Astrocyte (in vitro differentiated cells and primary cell): ENCODE data around the gene TTC23. TPM values are rescaled to one million over a fixed set of nuclear protein-coding genes. Genes with fewer than 3 reads are reported as not detected.

Experiments
- DNase-seq: peaks from one replicate; pipeline ENCODE4 v3.0.0-alpha.2; 2010; ENCODE audit warnings: low read depth
- FAIRE-seq: peaks from 2 replicates; lab custom pipeline; 2011; peaks lifted over from hg19 to GRCh38; lab: Jason Lieb, UNC
- H2AFZ ChIP-seq: 2 replicates; pipeline ENCODE4 v1.6.0; 2012; ENCODE audit warnings: low read depth, low read length, inconsistent platforms
- H3K27ac ChIP-seq: 2 replicates; pipeline ENCODE4 v1.5.1; 2011; ENCODE audit warnings: low read depth, low read length, inconsistent platforms
- H3K27me3 ChIP-seq: 2 replicates; pipeline ENCODE4 v1.6.0; 2011; ENCODE audit warnings: low read length, inconsistent platforms; ENCODE audit not compliant: insufficient read depth
- H3K36me3 ChIP-seq: 2 replicates; pipeline ENCODE4 v1.5.1; 2011; ENCODE audit warnings: low read length, inconsistent platforms; ENCODE audit not compliant: insufficient read depth
- H3K4me1 ChIP-seq: 2 replicates; pipeline ENCODE4 v1.5.1; 2011; ENCODE audit warnings: low read length, inconsistent platforms; ENCODE audit not compliant: insufficient read depth
- H3K4me2 ChIP-seq: 2 replicates; pipeline ENCODE4 v1.6.0; 2012; ENCODE audit warnings: low read length, inconsistent platforms
- H3K4me3 ChIP-seq: 2 replicates; pipeline ENCODE4 v1.5.1; 2011; ENCODE audit warnings: low read depth, mild to moderate bottlenecking, low read length, inconsistent platforms; ENCODE audit not compliant: insufficient read depth
- H3K79me2 ChIP-seq: 2 replicates; pipeline ENCODE4 v1.6.0; 2012; ENCODE audit warnings: mild to moderate bottlenecking, low read length, inconsistent platforms; ENCODE audit not compliant: insufficient read depth
- H3K9ac ChIP-seq: 2 replicates; pipeline ENCODE4 v1.6.0; 2012; ENCODE audit warnings: mild to moderate bottlenecking, low read length, inconsistent platforms
- H3K9me3 ChIP-seq: 2 replicates; pipeline ENCODE4 v1.5.1; 2012; ENCODE audit warnings: low read depth, mild to moderate bottlenecking, low read length, inconsistent platforms; ENCODE audit not compliant: insufficient read depth
- H4K20me1 ChIP-seq: 2 replicates; pipeline ENCODE4 v1.6.0; 2012; ENCODE audit warnings: low read length, inconsistent platforms; ENCODE audit not compliant: insufficient read depth
- H3K27ac Mint-ChIP-seq: one replicate; pipeline ENCODE4 v1.8.0; 2021; ENCODE audit warnings: mild to moderate bottlenecking, mixed read lengths; ENCODE audit not compliant: unreplicated experiment
- H3K27me3 Mint-ChIP-seq: one replicate; pipeline ENCODE4 v1.8.0; 2021; ENCODE audit warnings: low read depth, mixed read lengths; ENCODE audit not compliant: unreplicated experiment
- H3K36me3 Mint-ChIP-seq: one replicate; pipeline ENCODE4 v1.8.0; 2021; ENCODE audit warnings: low read depth, mixed read lengths; ENCODE audit not compliant: unreplicated experiment
- H3K4me1 Mint-ChIP-seq: one replicate; pipeline ENCODE4 v1.8.0; 2021; ENCODE audit warnings: low read depth, mixed read lengths; ENCODE audit not compliant: unreplicated experiment
- H3K4me3 Mint-ChIP-seq: one replicate; pipeline ENCODE4 v1.8.0; 2021; ENCODE audit warnings: mild to moderate bottlenecking, moderate library complexity, mixed read lengths; ENCODE audit not compliant: unreplicated experiment
- H3K9me3 Mint-ChIP-seq: one replicate; pipeline ENCODE4 v1.8.0; 2021; ENCODE audit warnings: mild to moderate bottlenecking, mixed read lengths; ENCODE audit not compliant: unreplicated experiment
- CTCF ChIP-seq: IDR thresholded peaks from 2 replicates; pipeline ENCODE4 v1.5.1; 2011; ENCODE audit warnings: low read depth, mild to moderate bottlenecking, inconsistent platforms, low read length, moderate library complexity; ENCODE audit not compliant: insufficient read depth
- EZH2 ChIP-seq: IDR thresholded peaks from 2 replicates; pipeline ENCODE4 v1.6.1; 2012; ENCODE audit warnings: mild to moderate bottlenecking, low read length, inconsistent platforms; ENCODE audit not compliant: insufficient read depth
- total RNA-seq: library from RNA; stranded (reverse); gene quantifications from 2 replicates; pipeline ENCODE4 v1.2.1, GENCODE V29; 2021

The TTC23 gene
- total RNA-seq, 1 donor from 2014 or later, result 20.2 TPM

GRCh38 chr15:99250857-99251841 is 1.8 kb upstream of the TTC23 start, which contains the start of gene LRRC28:
TSS of gene LRRC28 (plus strand) at chr15:99251481. CDS start at chr15:99255958, 4,477 bp downstream.
- Histone ChIP-seq H3K27me3 (no peaks in the 10 kb centered on the region), H3K9me3 (no peaks in the 10 kb centered on the region), H2AFZ (peak within 1 kb of the TSS; percentile 95), H3K4me1 (peaks cover 28% of the 10 kb centered on the region), H3K79me2 (peaks cover 28% of the 10 kb centered on the region), H3K4me2 (peak within 1 kb of the TSS; percentile 90), H3K9ac (peak within 1 kb of the TSS; percentile 98), H3K36me3 (no peaks in the 10 kb centered on the region), H3K4me3 (peak within 1 kb of the TSS; percentile 99), H4K20me1 (no peaks in the 10 kb centered on the region), H3K27ac (peak within 1 kb of the TSS; percentile 94)
- DNase-seq, result peak; percentile 96
- Mint-ChIP-seq H3K27ac (peak within 1 kb of the TSS; percentile 88), H3K4me3 (no peak within 1 kb of the TSS), H3K4me1 (peaks cover 24% of the 10 kb centered on the region), H3K36me3 (no peaks in the 10 kb centered on the region), H3K27me3 (no peaks in the 10 kb centered on the region), H3K9me3 (no peaks in the 10 kb centered on the region)
- TF ChIP-seq EZH2, result no peak
- no peak for TF ChIP-seq CTCF
- peak; percentile 77 for FAIRE-seq

GRCh38 chr15:99250494-99250856 is 1.1 kb upstream of the TTC23 start:
- no peak overlapping the region for H3K4me3 Mint-ChIP-seq
- Histone ChIP-seq H3K27ac (peak overlapping the region; percentile 94), H4K20me1 (no peaks in the 10 kb centered on the region), H3K4me1 (peaks cover 28% of the 10 kb centered on the region), H3K4me3 (peak overlapping the region; percentile 99), H3K4me2 (peak overlapping the region; percentile 90), H3K27me3 (no peaks in the 10 kb centered on the region), H3K79me2 (peaks cover 28% of the 10 kb centered on the region), H3K9ac (peak overlapping the region; percentile 98), H3K9me3 (no peaks in the 10 kb centered on the region), H2AFZ (peak overlapping the region; percentile 95), H3K36me3 (no peaks in the 10 kb centered on the region)
- FAIRE-seq (no peak), DNase-seq (no peak)
- H3K4me1 Mint-ChIP-seq, result peaks cover 24% of the 10 kb centered on the region
- H3K27ac Mint-ChIP-seq, result peak overlapping the region; percentile 86
- no peaks in the 10 kb centered on the region for H3K27me3 Mint-ChIP-seq
- no peaks in the 10 kb centered on the region for H3K36me3 Mint-ChIP-seq
- no peaks in the 10 kb centered on the region for H3K9me3 Mint-ChIP-seq
- no peak for TF ChIP-seq CTCF
- TF ChIP-seq EZH2, result no peak
